M059J (cell line): ENCODE measurements around the gene TSPAN14. TPM values are rescaled to one million over a fixed set of nuclear protein-coding genes. Genes with fewer than 3 reads are reported as not detected.
A peak's percentile ranks its signal among the peaks of the same experiment; 100 is the strongest.

Experiments used
- DNase-seq: peaks from one replicate; pipeline ENCODE4 v3.0.0-alpha.2; 2012; ENCODE audit warnings: low read depth
- total RNA-seq: library from RNA; depleted of rRNA; stranded (reverse); fragments of >200 nt; shearing (Covaris generic); gene quantifications from 2 replicates; pipeline ENCODE4 v1.2.3, GENCODE V29; 2014

The TSPAN14 gene
- total RNA-seq, 1 experiment from 2014 or later, result 44.4 TPM

GRCh38 chr10:80503584-80504157 is 49.6 kb downstream of the TSPAN14 start:
- DNase-seq, result peak; percentile 29

- DNase-seq, result no peak
Observed at GRCh38 chr10:80504158-80504811, 50.2 kb downstream of the TSPAN14 start.

GRCh38 chr10:80504897-80505465 is 50.9 kb downstream of the TSPAN14 start:
- no peak for DNase-seq

- DNase-seq, result peak; percentile 93
Observed at GRCh38 chr10:80506189-80506575, 52.1 kb downstream of the TSPAN14 start.

- no peak for DNase-seq
Observed at GRCh38 chr10:80506836-80507487, 52.9 kb downstream of the TSPAN14 start.

- DNase-seq, result no peak
Observed at GRCh38 chr10:80509108-80509402, 54.9 kb downstream of the TSPAN14 start.

GRCh38 chr10:80509403-80510161 is 55.5 kb downstream of the TSPAN14 start:
- peak; percentile 95 for DNase-seq

- no peak for DNase-seq
Observed at GRCh38 chr10:80512031-80512526, 58.0 kb downstream of the TSPAN14 start.

- no peak for DNase-seq
Observed at GRCh38 chr10:80513106-80513505, 59.0 kb downstream of the TSPAN14 start.

- DNase-seq, result no peak
Observed at GRCh38 chr10:80515511-80515910, 61.4 kb downstream of the TSPAN14 start.

GRCh38 chr10:80515941-80516340 is 61.8 kb downstream of the TSPAN14 start:
- DNase-seq, result no peak

- DNase-seq, result no peak
Observed at GRCh38 chr10:80516506-80517075, 62.5 kb downstream of the TSPAN14 start.

GRCh38 chr10:80517416-80518142 is 63.5 kb downstream of the TSPAN14 start:
- no peak for DNase-seq

- no peak for DNase-seq
Observed at GRCh38 chr10:80518143-80518806, 64.2 kb downstream of the TSPAN14 start.

GRCh38 chr10:80518807-80519360 is 64.8 kb downstream of the TSPAN14 start:
- DNase-seq, result no peak

- no peak for DNase-seq
Observed at GRCh38 chr10:80519936-80520650, 66.0 kb downstream of the TSPAN14 start.

GRCh38 chr10:80520661-80521470 is 66.8 kb downstream of the TSPAN14 start:
- DNase-seq, result no peak

- no peak for DNase-seq
Observed at GRCh38 chr10:80522756-80523363, 68.8 kb downstream of the TSPAN14 start.
